ENCODE measurements around the gene MRTFA. TPM values are rescaled to one million over a fixed set of nuclear protein-coding genes. Genes with fewer than 3 reads are reported as not detected.

The MRTFA gene
- total and polyA plus RNA-seq, 2 of the 13 experiments (the other 11 are each of a cell fraction or from before 2014, with no cell fraction given) = 2.4 to 8.2 TPM

DNA sequence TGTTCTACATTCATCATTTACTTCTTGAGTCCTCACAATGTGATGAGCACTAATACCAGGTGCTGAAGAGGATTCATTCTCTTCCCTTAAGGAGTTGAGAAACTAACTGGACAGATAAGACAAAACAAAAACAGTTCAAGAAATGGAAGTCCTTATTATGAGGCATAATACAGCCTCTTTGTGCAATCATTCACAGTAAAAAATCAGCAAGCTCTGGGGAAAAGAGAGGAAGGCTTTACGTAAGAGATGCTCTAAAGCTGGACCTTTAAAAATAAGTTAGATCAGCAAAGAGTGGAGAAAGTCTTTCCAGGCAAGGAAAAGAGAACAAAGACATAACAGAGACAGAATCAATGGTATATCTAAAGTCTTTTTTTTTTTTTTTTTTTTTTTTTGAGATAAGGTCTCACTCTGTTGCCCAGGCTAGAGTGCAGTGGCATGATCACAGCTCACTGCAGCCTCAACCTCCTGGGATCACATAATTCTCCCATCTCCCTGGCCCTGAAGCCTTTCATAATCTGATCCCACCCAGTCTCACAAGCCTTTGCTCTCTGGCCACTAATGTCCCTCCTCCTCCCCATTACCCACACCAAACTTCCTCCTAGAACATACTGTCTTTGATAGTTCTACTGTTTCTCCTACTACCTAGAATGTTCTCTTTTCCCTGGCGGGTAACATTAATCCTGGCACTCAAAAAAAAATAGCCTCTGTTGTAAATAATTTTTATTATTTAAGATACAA, 40.9 kb downstream of the MRTFA start (continued):
- TF ChIP-seq ZBTB42 (CRISPR knock-in tag; IDR thresholded peaks at IDR 0.05) (no peak), SATB2 (CRISPR knock-in tag; IDR thresholded peaks at IDR 0.05) (no peak), WIZ (CRISPR knock-in tag; IDR thresholded peaks at IDR 0.05) (no peak), ZNF552 (CRISPR knock-in tag; IDR thresholded peaks at IDR 0.05; ENCODE audit: borderline replicate concordance) (no peak), EP300 (IDR thresholded peaks at IDR 0.05; ENCODE audit: low read depth in 2 of 2, low read length in 2 of 2) (no peak), EP300 (CRISPR knock-in tag; IDR thresholded peaks at IDR 0.05; ENCODE audit: borderline replicate concordance) (no peak)

DNA sequence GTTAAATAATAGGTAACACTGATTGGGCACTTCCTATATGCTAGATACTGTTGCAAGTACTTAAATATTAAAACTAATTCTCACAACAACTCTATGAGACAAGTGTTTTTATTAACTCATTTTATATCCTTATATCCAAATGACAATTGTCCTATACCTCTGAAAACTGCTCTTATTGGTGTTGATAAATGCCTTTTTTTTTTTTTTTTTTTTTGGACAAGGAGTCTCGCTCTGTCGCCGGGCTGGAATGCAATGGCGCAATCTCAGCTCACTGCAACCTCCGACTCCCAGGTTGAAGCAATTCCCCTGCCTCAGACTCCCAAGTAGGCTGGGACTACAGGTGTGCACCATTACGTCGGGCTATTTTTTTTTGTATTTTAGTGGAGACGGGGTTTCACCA, 41.6 kb downstream of the MRTFA start:
- H3K27ac ChIP-seq (ENCODE audit: extremely low read length, insufficient read depth, low read length) = no peak overlapping the region
- H3K9me3 ChIP-seq (ENCODE audit: low read length) = no peaks in the 10 kb centered on the region
- H3K4me3 ChIP-seq (replicated peaks in 1 of 3; ENCODE audit: insufficient read depth in 1 of 3, low read depth in 2 of 3, low read length in 3 of 3) = no peak overlapping the region
- ATAC-seq (no peak), DNase-seq (ENCODE audit: low spot score) (peak; percentile 33), FAIRE-seq (no peak)
- H3K4me2 ChIP-seq (ENCODE audit: low read depth, low read length) = no peak overlapping the region
- ChIA-PET CTCF (ENCODE audit: low intra/inter-chr PET ratio, low total read pairs) (no interaction called here), POLR2A (no interaction called here)
- 70% methylated on average over 8 of the region's 8 CpGs for WGBS (ENCODE audit: low lambda C conversion rate)
- peaks cover 65% of the 10 kb centered on the region for H3K79me2 ChIP-seq (ENCODE audit: insufficient read depth, low read length)
- H3K4me1 ChIP-seq (ENCODE audit: insufficient read depth, low read length) = peaks cover 66% of the 10 kb centered on the region
- no peaks in the 10 kb centered on the region for H3K27me3 ChIP-seq (ENCODE audit: control insufficient read depth in 1 of 2, insufficient read depth in 2 of 2, low read length in 2 of 2)
- TF ChIP-seq CEBPG (CRISPR knock-in tag; IDR thresholded peaks at IDR 0.05) = 0 out of 2 replicates have a peak, but pooled peaks have one; percentile 43
- TF ChIP-seq CEBPB (IDR thresholded peaks at IDR 0.05; ENCODE audit: borderline replicate concordance, low read depth, low read length) = peak; percentile 67; the same call in 1 of the 2 replicates
- peak; percentile 33; the same call in 1 of the 2 replicates for TF ChIP-seq FOSL2 (CRISPR knock-in tag; IDR thresholded peaks at IDR 0.05)
- no peak for TF ChIP-seq ZNF430 (CRISPR knock-in tag; IDR thresholded peaks at IDR 0.05)
- peak; percentile 79; the same call in 1 of the 2 replicates for TF ChIP-seq ZNF672 (CRISPR knock-in tag; IDR thresholded peaks at IDR 0.05)
- TF ChIP-seq SPEN (CRISPR knock-in tag; IDR thresholded peaks at IDR 0.05; ENCODE audit: low read depth) = no peak
- TF ChIP-seq, protein P1, sequence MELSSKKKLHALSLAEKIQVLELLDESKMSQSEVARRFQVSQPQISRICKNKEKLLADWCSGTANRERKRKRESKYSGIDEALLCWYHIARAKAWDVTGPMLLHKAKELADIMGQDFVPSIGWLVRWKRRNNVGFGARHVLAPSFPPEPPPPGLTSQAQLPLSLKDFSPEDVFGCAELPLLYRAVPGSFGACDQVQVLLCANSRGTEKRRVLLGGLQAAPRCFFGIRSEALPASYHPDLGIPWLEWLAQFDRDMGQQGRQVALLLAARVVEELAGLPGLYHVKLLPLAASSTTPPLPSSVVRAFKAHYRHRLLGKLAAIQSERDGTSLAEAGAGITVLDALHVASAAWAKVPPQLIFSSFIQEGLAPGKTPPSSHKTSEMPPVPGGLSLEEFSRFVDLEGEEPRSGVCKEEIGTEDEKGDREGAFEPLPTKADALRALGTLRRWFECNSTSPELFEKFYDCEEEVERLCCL (CRISPR knock-in tag; IDR thresholded peaks at IDR 0.05; ENCODE audit: borderline replicate concordance) = no peak
- no peak for TF ChIP-seq ZNF589 (CRISPR knock-in tag; conservative IDR thresholded peaks at IDR 0.05)
- no peak overlapping the region for H3K9ac ChIP-seq (ENCODE audit: insufficient read depth, low read depth, low read length)
- intact Hi-C loops (cut with micrococcal nuclease; ENCODE audit: unreplicated experiment) = no loop called here
- in situ Hi-C loops (cut with HindIII; ENCODE audit: extremely low pct_ligation_motif_present, low pct_unique_long_range_greater_than_20kb) = no loop called here
- no peaks in the 10 kb centered on the region for H3K36me3 ChIP-seq (replicated peaks in 1 of 2; ENCODE audit: control insufficient read depth in 1 of 2, insufficient read depth in 2 of 2, low read length in 2 of 2)
- H2AFZ ChIP-seq (ENCODE audit: low read length) = no peak overlapping the region
- H4K20me1 ChIP-seq (ENCODE audit: insufficient read depth, low read length) = peaks cover 4% of the 10 kb centered on the region; the same call in 1 of the 2 replicates
- BruUV-seq (replicated peaks) = no TSS peak

All from HepG2 (cell line).